Measurements from ENCODE around the gene MLXIPL.
"Not testable (repeated sequence)": the region's sequence is repeated elsewhere in the genome, so short reads cannot be mapped to it uniquely, and the experiment has no call there.

The MLXIPL gene

DNA sequence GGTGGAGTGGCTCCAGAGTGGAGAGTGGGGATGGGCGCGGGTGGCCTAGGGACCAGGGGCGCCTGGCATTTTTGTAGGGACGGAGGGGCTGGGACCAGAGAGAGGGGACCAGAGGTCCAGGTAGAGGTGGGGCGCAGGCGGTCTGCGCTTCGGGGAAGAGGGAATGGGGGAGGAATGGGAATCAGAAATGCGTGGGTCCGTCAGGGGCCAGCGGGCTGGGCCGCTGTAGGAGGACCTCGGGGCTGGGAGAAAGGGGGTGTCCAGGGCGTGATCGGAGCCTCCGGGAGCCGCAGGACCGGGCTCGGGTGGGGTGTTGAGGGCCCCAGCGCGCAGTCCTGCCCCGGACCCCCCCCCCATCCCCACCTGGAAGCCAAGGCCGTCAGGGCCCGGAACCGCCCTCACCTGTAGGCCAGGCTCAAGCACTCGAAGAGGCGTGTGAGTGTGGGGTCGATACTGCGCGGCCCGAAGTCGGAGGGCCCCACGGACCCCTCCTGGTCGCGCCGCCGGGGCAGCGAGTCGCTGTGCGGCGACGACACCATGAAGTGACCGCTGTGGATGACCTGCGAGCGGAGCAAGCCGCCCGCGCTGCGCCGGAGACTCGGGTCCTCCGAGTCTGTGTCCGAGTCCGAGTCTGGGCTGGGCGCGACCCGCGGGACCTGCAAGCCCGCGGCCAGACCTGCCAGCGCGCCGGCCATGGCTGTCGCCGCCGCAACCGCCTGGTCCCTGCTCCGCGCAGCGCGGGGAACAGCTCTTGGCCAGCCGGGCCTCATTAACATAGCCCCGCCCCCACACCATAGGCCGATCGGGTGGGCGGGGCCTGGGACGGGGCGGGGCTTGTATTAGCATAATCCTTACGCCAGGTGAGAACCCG, at the start of gene MLXIPL:
MLXIPL (minus strand) TSS at position 725 of the 871 bp plus-strand sequence; CDS start at position 695, 30 bp downstream.
- DNase-seq: no peak

DNA sequence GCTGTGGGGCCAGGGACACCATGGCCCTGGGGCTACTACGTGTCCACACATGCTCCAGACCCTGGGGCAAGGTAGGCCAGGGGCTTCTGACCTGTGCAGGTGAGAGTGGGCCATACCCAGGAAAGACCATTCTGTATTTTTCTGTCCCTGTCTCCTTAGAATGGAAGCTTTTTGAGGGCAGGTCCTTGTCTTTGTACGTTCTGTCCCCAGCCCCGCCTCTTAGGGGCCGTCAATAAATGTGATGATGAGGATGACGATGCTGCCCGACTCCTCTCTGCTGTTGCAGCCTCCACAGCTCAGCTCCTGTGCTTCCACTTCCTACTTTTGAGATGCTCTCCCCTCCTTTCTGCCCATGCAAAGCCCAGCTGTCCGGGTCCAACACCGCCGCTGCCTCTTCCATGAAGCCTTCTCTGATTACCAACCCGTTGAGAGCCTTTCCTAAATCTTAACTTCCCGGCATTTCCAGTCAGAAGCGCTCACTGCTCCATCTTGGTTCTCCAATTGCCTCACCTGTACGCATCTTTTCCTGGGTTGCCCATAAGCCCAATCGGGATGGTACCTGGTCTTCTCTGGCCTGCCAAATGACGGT, 47.6 kb upstream of the MLXIPL start:
- DNase-seq: no peak

DNA sequence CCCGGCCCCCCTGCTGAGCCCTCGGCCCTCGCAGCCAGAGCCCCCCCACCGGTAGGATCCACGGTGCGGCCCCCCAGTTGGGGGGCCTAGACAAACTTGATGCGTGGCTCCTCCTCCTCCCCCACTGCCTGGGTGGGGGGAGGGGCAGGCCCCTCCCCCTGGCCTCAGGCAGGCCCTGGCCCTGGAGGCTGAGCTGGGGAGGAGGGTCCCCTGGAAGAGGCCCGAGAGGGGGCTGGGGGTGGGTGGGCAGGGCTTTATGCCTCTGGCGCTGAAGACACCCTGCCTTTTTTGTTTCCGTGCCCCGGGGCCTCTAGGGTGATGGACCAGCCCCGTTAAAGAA, 47.0 kb upstream of the MLXIPL start:
- DNase-seq: no peak

GRCh38 chr7:73669858-73670385, 45.6 kb upstream of the MLXIPL start:
- no peak for DNase-seq

- no peak for DNase-seq
These were observed 45.0 kb upstream of the MLXIPL start for GRCh38 chr7:73669288-73669701.

- no peak for DNase-seq
These were observed 44.5 kb upstream of the MLXIPL start for GRCh38 chr7:73668886-73669230.

GRCh38 chr7:73668103-73668885, 44.0 kb upstream of the MLXIPL start:
- DNase-seq: no peak

DNA sequence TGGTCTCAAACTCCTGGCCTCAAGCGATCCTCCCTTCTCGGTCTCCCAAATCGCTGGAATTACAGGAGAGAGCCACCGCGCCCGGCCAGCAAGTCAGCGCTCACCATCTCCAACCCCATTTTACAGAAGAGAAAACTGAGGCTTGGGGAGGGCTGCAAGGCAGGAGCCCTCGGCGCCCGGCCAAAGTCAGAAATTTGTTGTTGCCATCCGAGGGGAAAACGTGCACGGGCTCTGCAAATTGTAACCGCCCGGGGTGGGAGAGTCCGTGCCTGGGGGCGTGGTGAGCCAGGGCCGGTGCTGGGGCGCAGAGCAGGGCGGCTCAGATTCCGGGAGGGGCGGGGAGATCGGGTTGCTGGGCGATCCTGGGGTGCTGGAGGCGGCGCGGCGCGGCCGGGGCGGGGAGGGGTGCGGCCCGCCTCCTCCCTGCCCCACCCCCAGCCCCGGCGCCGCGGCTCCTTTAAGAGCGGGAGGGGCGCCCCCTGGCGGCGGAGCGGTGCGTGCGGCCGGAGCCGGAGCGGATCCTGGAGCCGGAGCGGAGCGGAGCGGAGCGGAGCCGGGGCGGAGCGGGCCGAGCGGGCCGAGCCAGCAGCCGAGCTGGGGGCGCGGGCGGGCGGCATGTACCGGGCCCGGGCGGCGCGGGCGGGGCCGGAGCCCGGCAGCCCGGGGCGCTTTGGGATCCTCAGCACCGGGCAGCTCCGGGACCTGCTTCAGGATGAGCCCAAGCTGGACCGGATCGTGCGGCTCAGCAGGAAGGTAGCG, 43.2 kb upstream of the MLXIPL start, which contains the start of gene VPS37D:
VPS37D (plus strand) TSS at position 488 of the 759 bp plus-strand sequence; CDS start at position 616, 128 bp downstream.
- peak; percentile 64 to 83 for DNase-seq

DNA sequence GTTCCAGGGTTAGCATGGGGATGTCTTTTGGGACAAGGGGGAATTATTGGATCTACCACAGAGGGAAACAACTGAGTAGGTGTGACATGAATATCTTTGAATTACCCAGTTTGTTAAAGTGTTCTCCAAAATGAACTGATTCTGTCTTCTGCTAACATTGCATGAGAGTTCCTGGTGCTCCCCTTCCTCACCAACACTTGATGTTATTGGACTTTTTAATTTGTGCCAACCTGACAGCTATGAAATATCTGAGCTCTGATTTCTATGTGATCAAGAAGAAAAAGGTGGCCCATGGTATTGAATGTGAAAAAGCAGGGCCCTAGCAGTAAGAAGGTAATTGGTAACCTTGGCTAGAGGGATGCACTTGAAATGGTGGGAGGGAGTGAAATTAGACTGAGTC, 38.7 kb upstream of the MLXIPL start:
- DNase-seq: no peak

GRCh38 chr7:73660594-73660993, 36.3 kb upstream of the MLXIPL start:
- DNase-seq: not testable (repeated sequence)

GRCh38 chr7:73659983-73660382, 35.7 kb upstream of the MLXIPL start:
- DNase-seq: no peak

DNA sequence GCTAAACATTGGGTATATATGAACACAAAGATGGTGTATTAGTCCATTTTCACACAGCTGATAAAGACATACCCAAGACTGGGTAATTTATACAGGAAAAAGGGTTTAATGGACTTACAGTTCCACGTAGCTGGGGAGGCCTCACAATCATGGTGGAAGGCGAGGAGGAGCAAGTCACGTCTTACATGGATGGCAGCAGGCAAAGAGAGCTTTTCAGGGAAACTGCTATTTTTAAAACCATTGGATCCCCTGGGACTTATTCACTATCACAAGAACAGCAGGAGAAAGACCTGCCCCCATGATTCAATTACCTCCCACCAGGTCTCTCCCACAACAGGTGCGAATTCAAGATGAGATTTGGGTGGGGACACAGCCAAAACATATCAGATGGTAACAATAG, 31.0 kb upstream of the MLXIPL start:
- not testable (repeated sequence) for DNase-seq

DNA sequence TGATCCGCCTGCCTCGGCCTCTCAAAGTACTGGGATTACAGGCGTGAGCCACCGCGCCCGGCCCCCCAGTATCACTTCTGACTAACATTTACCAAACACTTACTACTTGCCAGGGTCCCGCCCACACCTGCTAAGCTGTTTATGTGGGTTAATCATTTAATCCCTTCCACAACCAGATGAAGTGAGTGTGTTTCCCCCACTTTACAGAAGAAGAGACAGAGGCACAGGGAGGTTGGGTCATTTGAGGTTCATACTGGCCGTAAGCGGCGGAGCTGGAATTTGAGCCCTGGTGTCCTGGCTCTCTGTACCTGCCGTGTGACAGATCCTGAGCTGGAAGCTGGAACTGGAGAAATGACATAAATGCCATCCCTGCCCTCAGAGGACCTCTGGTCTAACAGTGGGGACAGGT, 28.2 kb upstream of the MLXIPL start:
- DNase-seq: no peak

DNA sequence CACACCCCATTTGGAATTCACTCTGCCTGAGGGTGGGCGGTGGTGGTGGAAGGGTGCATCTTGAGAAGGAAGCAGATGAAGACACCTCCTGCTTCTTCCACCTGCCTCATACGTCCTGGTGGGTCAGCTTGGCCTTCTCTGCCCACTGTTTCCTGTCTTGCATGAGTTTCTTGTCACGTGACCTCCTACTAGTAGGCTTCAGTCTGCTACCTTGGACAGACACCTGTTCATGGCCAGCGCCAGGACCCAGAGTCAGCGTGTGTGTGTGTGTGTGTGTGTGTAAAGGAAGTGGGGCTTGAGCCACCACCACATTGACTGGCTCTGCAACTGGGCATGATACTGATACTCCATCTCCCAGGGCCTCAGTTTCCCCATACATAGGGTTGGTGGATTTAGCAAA, 26.2 kb upstream of the MLXIPL start:
- no peak for DNase-seq

GRCh38 chr7:73649576-73649975, 25.3 kb upstream of the MLXIPL start:
- DNase-seq: no peak

DNA sequence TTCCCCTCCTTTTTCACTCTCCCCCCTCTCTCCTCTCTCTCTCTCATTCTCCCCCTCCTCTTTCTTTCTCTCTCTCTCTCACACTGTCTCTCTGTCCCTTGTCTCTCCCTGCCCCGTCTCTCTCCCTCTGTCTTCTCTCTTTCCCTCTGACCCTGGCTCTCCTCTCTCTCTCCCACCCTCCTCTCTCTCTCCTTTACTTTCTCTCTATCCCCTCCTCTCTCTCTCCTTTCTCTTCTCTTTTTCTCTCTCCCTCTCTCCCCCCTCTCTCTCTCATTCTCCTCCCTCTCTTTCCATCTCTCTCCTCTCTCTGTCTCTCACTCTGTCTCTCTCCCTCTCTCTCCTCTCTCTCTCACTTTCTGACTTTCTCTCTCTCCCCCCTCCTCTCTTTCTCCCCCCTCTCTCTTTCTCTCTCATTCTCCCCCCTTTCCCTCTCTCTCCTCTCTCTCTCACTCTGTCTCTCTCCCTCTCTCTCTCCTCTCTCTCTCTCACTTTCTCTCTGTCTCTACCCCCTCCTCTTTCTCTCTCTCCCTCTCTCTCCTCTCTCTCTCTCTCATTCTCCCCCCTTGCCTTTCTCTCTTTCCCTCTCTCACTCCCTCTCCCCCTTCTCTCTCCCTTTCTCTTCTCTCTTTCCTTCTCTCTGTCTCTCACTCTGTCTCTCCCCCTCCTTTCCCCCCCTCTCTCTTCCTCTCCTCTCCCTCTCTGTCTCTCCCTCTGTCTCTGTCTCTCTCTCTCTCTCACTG, 24.4 kb upstream of the MLXIPL start:
- no peak for DNase-seq

- no peak for DNase-seq
These were observed 23.6 kb upstream of the MLXIPL start for GRCh38 chr7:73647725-73648592.

GRCh38 chr7:73646785-73647724, 22.7 kb upstream of the MLXIPL start:
- no peak for DNase-seq

DNA sequence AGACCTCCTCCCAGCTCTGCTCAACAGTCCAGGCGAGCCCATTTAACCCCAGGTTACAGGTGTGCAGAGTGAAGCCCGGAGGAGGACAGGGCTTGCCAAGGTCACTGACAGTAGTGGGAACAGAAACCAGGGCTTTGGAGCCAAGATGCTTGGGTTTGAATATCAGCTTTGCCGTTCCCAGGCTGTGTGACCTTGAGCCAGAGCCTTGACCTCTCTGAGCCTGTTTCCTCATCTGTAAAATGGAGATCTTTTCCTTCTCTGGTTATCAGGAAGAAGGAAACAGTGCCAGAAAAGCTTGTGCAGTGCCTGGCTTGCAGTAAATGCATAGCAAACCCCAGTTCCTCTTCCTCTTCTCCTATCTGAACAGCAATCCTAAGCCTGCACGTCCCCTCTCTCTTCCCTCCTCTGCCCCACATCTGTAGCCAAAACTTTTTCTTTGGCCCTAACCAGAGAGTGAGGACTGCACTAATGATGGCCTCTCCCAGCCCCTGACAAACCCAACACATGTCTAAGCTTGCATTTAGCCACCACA, 21.4 kb upstream of the MLXIPL start:
- DNase-seq: no peak

All from hippocampal formation (tissue), 2 donors.